ENCODE measurements around the gene RASSF8. TPM values are rescaled to one million over a fixed set of nuclear protein-coding genes. Genes with fewer than 3 reads are reported as not detected.

RASSF8 gene
- total and polyA plus RNA-seq, 2 of the 8 experiments (the other 6 are each of a cell fraction or from before 2014, with no cell fraction given), result 6.4 to 46.7 TPM

DNA sequence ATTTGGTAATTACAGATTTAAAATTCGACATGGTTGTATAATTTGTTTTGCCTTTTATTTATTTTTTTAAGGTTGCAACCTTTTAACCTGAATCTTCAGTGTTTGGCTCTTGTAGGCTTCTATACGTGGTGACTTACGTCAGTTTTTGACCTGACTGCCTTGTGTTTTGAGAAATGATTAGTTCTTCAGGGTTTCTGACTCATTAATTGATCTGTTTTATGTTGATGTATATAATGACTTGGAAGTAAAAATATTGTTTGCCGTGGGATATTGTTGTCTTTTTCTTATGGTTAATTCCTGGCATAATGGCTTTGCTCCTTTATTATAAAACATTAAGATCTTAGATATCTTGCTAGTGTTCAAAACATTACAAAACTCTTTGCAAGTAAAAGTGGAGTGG lies 2.5 kb downstream of the RASSF8 start:
- Histone ChIP-seq H4K8ac (ENCODE audit: extremely low read depth, insufficient read depth, low read length) (no peak overlapping the region), H3K36me3 (ENCODE audit: control insufficient read depth in 2 of 4, insufficient read depth in 4 of 4, low read length in 3 of 4) (no peaks in the 10 kb centered on the region; a peak in 1 of 8 replicates), H2AK5ac (ENCODE audit: low read depth, low read length) (no peak overlapping the region), H3K9me3 (ENCODE audit: insufficient read depth in 2 of 2, low read depth in 1 of 2, low read length in 1 of 2) (no peaks in the 10 kb centered on the region), H3K14ac (ENCODE audit: insufficient read length) (no peak overlapping the region), H4K5ac (ENCODE audit: insufficient read length, low read depth, low read length) (no peak overlapping the region), H3K9ac (replicated peaks in 1 of 4; ENCODE audit: extremely low read depth in 1 of 4, low read depth in 3 of 4, low read length in 3 of 4) (no peak overlapping the region), H4K20me1 (replicated peaks in 1 of 2; ENCODE audit: control insufficient read depth in 1 of 2, insufficient read depth in 2 of 2, low read length in 2 of 2) (peaks cover 0 to 6% of the 10 kb centered on the region in 2 experiments), H3K23ac (ENCODE audit: insufficient read length) (no peak overlapping the region), H2BK20ac (ENCODE audit: low read length) (no peak overlapping the region), H3K4ac (replicated peaks; ENCODE audit: insufficient read length, low read depth, low read length) (no peak overlapping the region), H3K4me2 (ENCODE audit: insufficient read depth in 1 of 2, low read depth in 2 of 2, low read length in 2 of 2) (peak overlapping the region; percentile 36 to 70; a peak in 2 of 4 replicates), H3K23me2 (ENCODE audit: low read depth, low read length) (peaks cover 5% of the 10 kb centered on the region; the same call in 1 of the 2 replicates), H3K27me3 (replicated peaks in 1 of 4; ENCODE audit: control insufficient read depth in 3 of 4, extremely low read depth in 1 of 4, insufficient read depth in 3 of 4, low read length in 3 of 4) (no peaks in the 10 kb centered on the region), H2BK15ac (ENCODE audit: low read length) (no peak overlapping the region), H2AFZ (ENCODE audit: low read length) (no peak overlapping the region), H2BK120ac (replicated peaks; ENCODE audit: low read depth, low read length) (no peak overlapping the region), H3K56ac (replicated peaks; ENCODE audit: insufficient read length, low read depth, low read length) (no peak overlapping the region), H4K91ac (replicated peaks; ENCODE audit: insufficient read length, low read length) (no peak overlapping the region), H3K27ac (ENCODE audit: low read depth, low read length) (no peak overlapping the region), H3K79me2 (ENCODE audit: control insufficient read depth in 1 of 2, insufficient read depth in 2 of 2, low read length in 2 of 2) (peaks cover 3 to 65% of the 10 kb centered on the region in 2 experiments; a peak in 3 of 4 replicates), H3K79me1 (ENCODE audit: low read depth, low read length) (no peaks in the 10 kb centered on the region; the same call in 1 of the 2 replicates), H3K4me1 (replicated peaks in 1 of 4; ENCODE audit: control insufficient read depth in 3 of 4, insufficient read depth in 4 of 4, low read length in 3 of 4) (peaks cover 0 to 4% (median 2%) of the 10 kb centered on the region in 4 experiments; a peak in 4 of 7 replicates), H3K4me3 (ENCODE audit: extremely low read depth in 1 of 4, insufficient read depth in 2 of 4, low read depth in 3 of 4, low read length in 4 of 4) (peak overlapping the region in 2 of 4 experiments; percentile 14 to 19; a peak in 2 of 8 replicates), H3K18ac (ENCODE audit: extremely low read depth, low read length) (no peak overlapping the region), H2BK5ac (ENCODE audit: low read depth, low read length) (no peak overlapping the region), H2BK12ac (ENCODE audit: low read depth, low read length) (no peak overlapping the region)
- CTCF ChIA-PET (ENCODE audit: partially characterized antibody), result interaction anchor here (0.7 to 2.4 kb wide), 8 partner anchors 10 to 70 kb away, joined by 3 to 9 read pairs (median 5); no protein-coding TSS in a partner anchor
- FAIRE-seq, result no peak
- WGBS, 2 experiments (ENCODE audit: extremely low coverage in 1 of 2, insufficient coverage in 1 of 2, insufficient read length in 1 of 2, insufficient replicate concordance in 2 of 2, low coverage in 1 of 2, low lambda C conversion rate in 2 of 2, missing lambda C conversion rate in 1 of 2), result 86% methylated on average over 4 of the region's 4 CpGs; no CpG with 5 or more reads in 1 of the 2 experiments
- no peak for DNase-seq (ENCODE audit: low read depth in 1 of 2, low spot score in 2 of 2)
- POLR2A ChIA-PET (ENCODE audit: partially characterized antibody), result interaction anchor here (0.6 to 3.0 kb wide), 3 partner anchors 22 to 1044 kb away, joined by 3 to 10 read pairs (median 3); no protein-coding TSS in a partner anchor
- TF ChIP-seq GABPA (IDR thresholded peaks at IDR 0.05; ENCODE audit: borderline replicate concordance, insufficient read depth, low read length) (no peak), BCL11A (IDR thresholded peaks at IDR 0.05; ENCODE audit: low read depth in 2 of 2, low read length in 2 of 2) (no peak), CBX8 (IDR thresholded peaks at IDR 0.05; ENCODE audit: borderline replicate concordance, low read depth, low read length) (no peak), FOSL1 (IDR thresholded peaks at IDR 0.05; ENCODE audit: insufficient read depth, low read depth, low read length) (no peak), SP4 (IDR thresholded peaks at IDR 0.05; ENCODE audit: low read length) (no peak), CREB1 (IDR thresholded peaks at IDR 0.05) (no peak)
